Ishikawa (cell line): ENCODE measurements around the gene SGTA.

ENCODE experiments used
- CREB1 ChIP-seq: IDR thresholded peaks from 2 replicates; pipeline ENCODE4 v1.6.1; 2012; ENCODE audit warnings: low read depth
- EGR1 ChIP-seq: IDR thresholded peaks from 2 replicates; pipeline ENCODE4 v1.6.1; 2012
- EP300 ChIP-seq: IDR thresholded peaks from 2 replicates; pipeline ENCODE4 v1.6.1; 2012; ENCODE audit warnings: borderline replicate concordance
- FOXM1 ChIP-seq: IDR thresholded peaks from 2 replicates; pipeline ENCODE4 v1.6.1; 2012; ENCODE audit warnings: low read depth, borderline replicate concordance
- RAD21 ChIP-seq: IDR thresholded peaks from 2 replicates; pipeline ENCODE4 v1.6.1; 2012; ENCODE audit warnings: low read depth
- TAF1 ChIP-seq: IDR thresholded peaks from 2 replicates; pipeline ENCODE4 v1.6.1; 2012; ENCODE audit warnings: low read depth, mild to moderate bottlenecking
- TEAD4 ChIP-seq: IDR thresholded peaks from 2 replicates; pipeline ENCODE4 v1.6.1; 2012
- USF1 ChIP-seq: IDR thresholded peaks from 2 replicates; pipeline ENCODE4 v1.6.1; 2012
- ZBTB7A ChIP-seq: IDR thresholded peaks from 2 replicates; pipeline ENCODE4 v1.6.1; 2012; ENCODE audit warnings: low read depth
- TF ChIP-seq, protein P1 (sequence below): IDR thresholded peaks from 2 replicates; pipeline ENCODE4 v1.6.1; 2012
- TF ChIP-seq, protein P2 (sequence below): IDR thresholded peaks from 2 replicates; pipeline ENCODE4 v1.6.1; 2012; ENCODE audit warnings: low read depth, mild to moderate bottlenecking

DNA sequence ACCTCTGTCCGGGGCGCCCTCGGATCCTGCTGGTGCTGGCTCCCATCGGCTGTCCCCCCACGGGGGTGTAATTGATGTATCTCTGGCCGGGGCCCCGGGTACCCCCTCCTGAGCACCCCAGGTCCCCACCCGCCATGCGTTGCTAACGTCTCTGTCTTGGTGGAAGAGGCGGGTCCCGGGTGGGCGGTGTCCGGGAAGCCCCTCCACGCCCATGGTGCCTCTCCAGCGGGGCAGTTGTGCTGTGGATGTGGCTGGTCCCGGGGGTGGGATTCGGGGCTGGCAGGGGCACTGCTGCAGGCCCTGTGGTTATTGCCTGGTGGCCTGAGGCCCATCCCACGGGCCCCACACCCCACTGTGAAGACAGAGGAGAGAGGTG is 66.8 kb downstream of the SGTA start:
- TF ChIP-seq CREB1 (no peak), EP300 (no peak), TAF1 (no peak), FOXM1 (no peak), RAD21 (no peak), TEAD4 (no peak), ZBTB7A (no peak), USF1 (no peak), EGR1 (no peak)
- TF ChIP-seq, protein P1, sequence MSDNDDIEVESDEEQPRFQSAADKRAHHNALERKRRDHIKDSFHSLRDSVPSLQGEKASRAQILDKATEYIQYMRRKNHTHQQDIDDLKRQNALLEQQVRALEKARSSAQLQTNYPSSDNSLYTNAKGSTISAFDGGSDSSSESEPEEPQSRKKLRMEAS, result no peak
- TF ChIP-seq, protein P2, sequence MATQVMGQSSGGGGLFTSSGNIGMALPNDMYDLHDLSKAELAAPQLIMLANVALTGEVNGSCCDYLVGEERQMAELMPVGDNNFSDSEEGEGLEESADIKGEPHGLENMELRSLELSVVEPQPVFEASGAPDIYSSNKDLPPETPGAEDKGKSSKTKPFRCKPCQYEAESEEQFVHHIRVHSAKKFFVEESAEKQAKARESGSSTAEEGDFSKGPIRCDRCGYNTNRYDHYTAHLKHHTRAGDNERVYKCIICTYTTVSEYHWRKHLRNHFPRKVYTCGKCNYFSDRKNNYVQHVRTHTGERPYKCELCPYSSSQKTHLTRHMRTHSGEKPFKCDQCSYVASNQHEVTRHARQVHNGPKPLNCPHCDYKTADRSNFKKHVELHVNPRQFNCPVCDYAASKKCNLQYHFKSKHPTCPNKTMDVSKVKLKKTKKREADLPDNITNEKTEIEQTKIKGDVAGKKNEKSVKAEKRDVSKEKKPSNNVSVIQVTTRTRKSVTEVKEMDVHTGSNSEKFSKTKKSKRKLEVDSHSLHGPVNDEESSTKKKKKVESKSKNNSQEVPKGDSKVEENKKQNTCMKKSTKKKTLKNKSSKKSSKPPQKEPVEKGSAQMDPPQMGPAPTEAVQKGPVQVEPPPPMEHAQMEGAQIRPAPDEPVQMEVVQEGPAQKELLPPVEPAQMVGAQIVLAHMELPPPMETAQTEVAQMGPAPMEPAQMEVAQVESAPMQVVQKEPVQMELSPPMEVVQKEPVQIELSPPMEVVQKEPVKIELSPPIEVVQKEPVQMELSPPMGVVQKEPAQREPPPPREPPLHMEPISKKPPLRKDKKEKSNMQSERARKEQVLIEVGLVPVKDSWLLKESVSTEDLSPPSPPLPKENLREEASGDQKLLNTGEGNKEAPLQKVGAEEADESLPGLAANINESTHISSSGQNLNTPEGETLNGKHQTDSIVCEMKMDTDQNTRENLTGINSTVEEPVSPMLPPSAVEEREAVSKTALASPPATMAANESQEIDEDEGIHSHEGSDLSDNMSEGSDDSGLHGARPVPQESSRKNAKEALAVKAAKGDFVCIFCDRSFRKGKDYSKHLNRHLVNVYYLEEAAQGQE, result no peak
